ENCODE data around the gene PSD2. TPM values are rescaled to one million over a fixed set of nuclear protein-coding genes. Genes with fewer than 3 reads are reported as not detected.

Gene PSD2
- total and polyA plus RNA-seq, 10 of the 15 experiments (the other 5 are each of a cell fraction or from before 2014, with no cell fraction given), result 0.02 to 0.14 (median 0.03) TPM; not detected in 5

GRCh38 chr5:139861889-139862207, 66.2 kb downstream of the PSD2 start (continued):
- TF ChIP-seq IRF4 (IDR thresholded peaks at IDR 0.05; ENCODE audit: low read depth, low read length), result no peak
- TF ChIP-seq DPF2 (IDR thresholded peaks at IDR 0.05), result no peak
- no peak for TF ChIP-seq SMARCA5 (IDR thresholded peaks at IDR 0.05)
- no peak for TF ChIP-seq USF1 (IDR thresholded peaks at IDR 0.05; ENCODE audit: borderline replicate concordance, extremely low read length, insufficient read depth, low read depth, low read length)
- TF ChIP-seq CBX3 (IDR thresholded peaks at IDR 0.05; ENCODE audit: borderline replicate concordance, low read depth), result no peak
- TF ChIP-seq HSF1 (IDR thresholded peaks at IDR 0.05; ENCODE audit: low read depth, low read length), result no peak

GRCh38 chr5:139862313-139862712, 66.7 kb downstream of the PSD2 start:
- ChIA-PET RAD21 (ENCODE audit: unreplicated experiment) (interaction anchor here (0.8 to 3.2 kb wide), 3 partner anchors 18 to 106 kb away, joined by 3 to 30 read pairs (median 19); no protein-coding TSS in a partner anchor), CTCF (interaction anchor here (1.1 to 10.1 kb wide), 11 partner anchors 10 to 229 kb away, joined by 3 to 129 read pairs (median 7); no protein-coding TSS in a partner anchor), SMC1A (ENCODE audit: uncharacterized antibody, unreplicated experiment) (interaction anchor here (0.9 to 3.0 kb wide), 5 partner anchors 13 to 109 kb away, joined by 3 to 13 read pairs (median 10); no protein-coding TSS in a partner anchor), POLR2A (interaction anchor here (1.2 kb wide), 1 partner anchor 99 kb away, joined by 3 read pairs; no protein-coding TSS in a partner anchor)
- Histone ChIP-seq H2AFZ (ENCODE audit: control insufficient read depth, low read depth, low read length) (no peak overlapping the region), H3K36me3 (ENCODE audit: control insufficient read depth in 2 of 2, insufficient read depth in 2 of 2, low read length in 1 of 2) (no peaks in the 10 kb centered on the region; a peak in 2 of 4 replicates), H3K9ac (ENCODE audit: control insufficient read depth, insufficient read depth, low read length) (no peak overlapping the region), H3K27ac (ENCODE audit: control insufficient read depth, insufficient read depth) (no peak overlapping the region), H3K27me3 (replicated peaks in 1 of 2; ENCODE audit: control insufficient read depth in 2 of 2, insufficient read depth in 2 of 2, low read length in 1 of 2) (no peaks in the 10 kb centered on the region), H3K4me2 (ENCODE audit: control insufficient read depth, insufficient read depth) (no peak overlapping the region), H3K9me3 (replicated peaks; ENCODE audit: control insufficient read depth, insufficient read depth, low read length) (no peaks in the 10 kb centered on the region), H3K4me1 (ENCODE audit: control insufficient read depth, insufficient read depth, low read length) (peaks cover 8% of the 10 kb centered on the region), H3K79me2 (ENCODE audit: control insufficient read depth, insufficient read depth, low read length) (no peaks in the 10 kb centered on the region), H4K20me1 (ENCODE audit: control insufficient read depth, insufficient read depth) (no peaks in the 10 kb centered on the region), H3K4me3 (no peak overlapping the region)
- in situ Hi-C loops (cut with MboI), result no loop called here
- intact Hi-C loops (cut with micrococcal nuclease; ENCODE audit: unreplicated experiment), result loop anchor here (5.0 kb wide), 1 partner anchor 295 kb away; no protein-coding TSS in a partner anchor
- ATAC-seq (peak; percentile 71), FAIRE-seq (no peak), DNase-seq (ENCODE audit: low read depth, low spot score) (peak; percentile 23)
- TF ChIP-seq SMARCA5 (IDR thresholded peaks at IDR 0.05), result no peak
- no peak for TF ChIP-seq PAX8 (IDR thresholded peaks at IDR 0.05)
- peak; percentile 46 for TF ChIP-seq PKNOX1 (IDR thresholded peaks at IDR 0.05)
- TF ChIP-seq EED (IDR thresholded peaks at IDR 0.05; ENCODE audit: low read depth), result no peak
- no peak for TF ChIP-seq NFXL1 (IDR thresholded peaks at IDR 0.05; ENCODE audit: borderline replicate concordance)
- no peak for TF ChIP-seq ATF7 (IDR thresholded peaks at IDR 0.05; ENCODE audit: low read depth)
- no peak for TF ChIP-seq HDAC2 (IDR thresholded peaks at IDR 0.05)
- no peak for TF ChIP-seq MAX (IDR thresholded peaks at IDR 0.05; ENCODE audit: low read depth, low read length)
- TF ChIP-seq POU2F2 (IDR thresholded peaks at IDR 0.05; ENCODE audit: borderline replicate concordance, low read depth, low read length), result peak; percentile 71; the same call in 1 of the 3 replicates
- peak; percentile 88 for TF ChIP-seq BMI1 (IDR thresholded peaks at IDR 0.05; ENCODE audit: borderline replicate concordance)
- TF ChIP-seq HCFC1 (IDR thresholded peaks at IDR 0.05; ENCODE audit: low read length), result no peak
- 50% methylated on average over 2 of the region's 2 CpGs for WGBS (ENCODE audit: insufficient coverage, insufficient replicate concordance, low lambda C conversion rate, missing lambda C conversion rate)
- no TSS peak for BruUV-seq (replicated peaks)

Measured in GM12878 (cell line).